ENCODE results near the gene CEP128.

Gene CEP128

DNA sequence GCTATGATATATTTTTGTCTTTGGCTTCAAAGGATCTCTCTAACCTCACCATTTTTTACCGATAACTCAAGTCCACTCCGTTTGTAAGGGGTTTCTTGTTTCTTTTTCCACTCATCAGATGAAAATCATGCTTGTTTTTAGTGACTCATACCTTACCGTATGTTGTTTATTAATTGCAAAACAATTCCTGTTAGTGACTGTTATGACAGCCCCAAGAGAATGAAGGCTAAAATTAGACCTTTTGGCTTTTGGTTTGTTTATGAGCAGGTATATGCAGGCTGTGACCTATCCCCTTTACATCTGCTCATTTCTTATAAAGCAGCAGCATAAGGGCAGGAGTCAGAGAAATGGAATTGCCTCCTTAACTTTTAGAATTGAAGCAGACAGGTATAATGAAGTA, 319.8 kb downstream of the CEP128 start:
- in situ Hi-C loops (cut with MboI; ENCODE audit: low sequenced_read_pairs): no loop called here

DNA sequence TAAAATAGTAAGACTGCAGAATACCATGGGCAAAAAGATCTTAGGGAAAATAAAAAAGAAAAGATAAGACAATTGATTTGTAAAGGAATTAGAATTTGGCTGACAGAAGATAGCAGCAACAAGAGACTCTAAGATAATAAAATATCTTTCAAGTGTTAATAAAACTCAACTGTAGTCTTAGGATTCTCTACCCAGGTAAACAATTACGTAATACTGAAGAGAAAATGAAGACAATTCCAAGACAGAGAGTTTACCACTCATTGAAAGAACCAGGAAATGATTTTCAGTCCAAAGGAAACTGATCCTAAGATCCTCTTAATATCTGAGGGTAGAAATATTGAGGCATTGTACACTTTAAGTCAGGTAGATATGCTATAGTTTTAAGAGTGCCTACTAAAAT, 321.1 kb downstream of the CEP128 start:
- in situ Hi-C loops (cut with MboI; ENCODE audit: low sequenced_read_pairs): no loop called here

DNA sequence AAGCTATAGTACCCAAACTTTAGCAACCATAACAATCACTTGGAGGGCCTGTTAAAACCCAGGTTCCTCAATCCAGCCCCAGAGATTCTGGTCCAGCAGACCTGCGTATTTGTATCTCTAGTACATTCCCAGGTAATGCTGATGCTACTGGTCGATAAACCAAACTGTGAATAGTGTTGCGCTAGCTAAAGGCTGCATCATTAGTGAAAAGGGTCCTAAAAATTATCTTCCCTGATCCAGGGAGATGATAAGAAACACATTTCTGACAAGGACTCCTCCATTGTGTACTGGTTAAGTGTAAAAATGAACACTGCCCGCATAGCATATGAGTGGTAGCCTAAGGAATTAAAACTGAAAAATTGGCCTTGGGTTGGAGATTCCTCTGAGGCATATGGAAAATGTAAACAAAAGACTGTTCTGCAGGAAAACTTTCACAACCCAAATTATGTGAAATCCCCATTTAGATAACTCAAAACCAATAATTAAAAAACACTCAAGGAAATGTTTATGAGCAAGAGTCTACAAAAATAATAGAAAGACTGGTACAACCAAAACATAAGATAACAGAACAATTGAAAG, 322.7 kb downstream of the CEP128 start:
- in situ Hi-C loops (cut with MboI; ENCODE audit: low sequenced_read_pairs): no loop called here

GRCh38 chr14:80615831-80616230, 325.7 kb downstream of the CEP128 start:
- in situ Hi-C loops (cut with MboI; ENCODE audit: low sequenced_read_pairs): no loop called here

DNA sequence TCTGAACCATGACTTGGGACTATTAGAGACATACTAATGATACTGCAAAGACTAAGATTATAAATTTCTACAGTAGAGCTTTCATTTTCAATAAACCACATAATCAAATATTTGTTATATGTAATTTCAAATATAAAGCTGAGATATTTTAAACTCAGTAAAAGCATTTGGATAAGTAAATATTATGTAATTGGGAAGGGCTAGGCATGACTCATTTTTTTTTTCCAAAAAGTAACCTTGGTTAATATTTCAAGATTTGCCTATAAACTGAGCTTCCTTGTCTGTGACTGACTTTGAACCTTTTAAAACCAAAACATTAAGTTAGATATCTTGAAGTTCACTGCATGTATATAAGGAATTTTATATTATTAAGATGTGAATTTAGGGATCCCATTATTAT, 332.5 kb downstream of the CEP128 start:
- in situ Hi-C loops (cut with MboI; ENCODE audit: low sequenced_read_pairs): no loop called here

DNA sequence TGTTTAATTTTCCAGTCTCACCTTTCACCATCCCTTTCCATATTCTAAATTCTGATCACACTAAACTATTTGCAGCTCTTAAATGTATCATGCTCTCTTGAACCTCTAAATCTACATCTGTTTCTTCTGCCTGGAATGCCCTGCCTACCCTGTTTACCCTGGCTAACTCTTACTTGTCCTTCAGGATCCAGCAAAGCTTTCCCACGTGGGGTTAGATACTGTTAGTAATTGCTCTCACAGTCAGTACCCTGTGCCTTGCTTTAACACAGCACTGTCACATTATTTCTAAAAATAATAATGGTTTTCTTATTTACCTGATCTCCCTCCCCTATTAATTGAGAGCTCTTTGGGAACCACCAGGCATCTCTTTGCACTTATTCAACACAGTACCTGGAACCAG, 333.0 kb downstream of the CEP128 start:
- in situ Hi-C loops (cut with MboI; ENCODE audit: low sequenced_read_pairs): no loop called here

GRCh38 chr14:80607430-80608190, 333.9 kb downstream of the CEP128 start:
- in situ Hi-C loops (cut with MboI; ENCODE audit: low sequenced_read_pairs): no loop called here

DNA sequence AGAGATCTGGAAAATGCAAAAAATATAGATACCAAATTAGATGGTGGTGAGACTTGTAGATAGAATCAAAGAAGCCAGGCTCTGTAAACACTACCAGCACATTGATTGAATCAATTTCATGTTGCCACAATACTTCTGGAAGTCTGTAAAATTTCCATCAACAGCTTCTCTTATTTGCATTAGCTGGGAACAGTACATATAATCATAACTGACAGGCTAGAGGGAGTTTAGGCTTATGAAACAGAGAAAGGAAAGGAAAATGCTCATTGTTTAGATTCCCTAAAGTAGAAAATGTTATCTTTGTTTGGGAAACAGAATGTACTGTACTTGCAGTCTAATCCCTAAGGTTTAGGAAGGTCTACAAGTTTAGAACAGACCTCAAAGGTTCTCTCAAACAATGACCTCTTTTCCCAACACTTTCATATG, 335.2 kb downstream of the CEP128 start:
- in situ Hi-C loops (cut with MboI; ENCODE audit: low sequenced_read_pairs): no loop called here

DNA sequence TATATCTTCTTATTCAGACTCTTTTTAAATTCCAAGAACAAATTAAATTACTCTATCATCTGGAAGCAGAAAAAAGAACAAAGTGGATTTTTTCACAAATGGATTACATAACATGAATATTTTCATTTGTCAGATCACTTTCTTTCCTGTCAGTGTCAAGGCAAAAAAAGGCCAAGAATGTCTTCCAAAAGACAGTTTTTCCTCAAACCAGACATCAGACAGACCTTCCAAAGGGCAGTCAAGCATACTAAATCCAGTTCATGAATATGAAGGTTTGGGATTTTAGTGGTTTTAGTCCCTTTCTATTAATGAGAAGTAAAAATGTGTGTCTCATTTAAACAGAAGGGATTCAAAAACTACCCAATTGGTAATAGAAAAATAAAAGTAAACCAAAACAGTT, 336.0 kb downstream of the CEP128 start:
- in situ Hi-C loops (cut with MboI; ENCODE audit: low sequenced_read_pairs): no loop called here

- in situ Hi-C loops (cut with MboI; ENCODE audit: low sequenced_read_pairs): no loop called here
Observed at GRCh38 chr14:80602946-80603345, 338.6 kb downstream of the CEP128 start.

- in situ Hi-C loops (cut with MboI; ENCODE audit: low sequenced_read_pairs): no loop called here
Observed at GRCh38 chr14:80587096-80587724, 354.3 kb downstream of the CEP128 start.

DNA sequence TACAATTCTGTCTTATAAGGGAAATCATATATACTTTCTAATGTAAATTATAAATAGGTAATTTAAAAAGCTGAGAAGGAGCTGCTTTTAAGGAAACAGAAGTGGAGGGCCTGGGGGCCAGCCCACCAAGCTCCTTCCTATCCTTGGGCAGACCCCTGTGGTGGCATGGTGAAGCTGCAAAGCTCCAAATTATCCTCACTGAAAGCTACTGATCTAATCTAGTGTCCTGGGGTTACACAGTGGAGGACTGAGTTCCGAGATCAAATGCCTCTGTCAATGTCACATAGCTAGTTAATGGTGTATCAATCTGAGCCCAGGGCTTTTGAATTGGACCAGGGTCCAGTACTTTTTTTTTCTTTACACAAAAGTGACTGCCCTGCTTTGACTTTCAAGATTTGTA, 355.4 kb downstream of the CEP128 start:
- in situ Hi-C loops (cut with MboI; ENCODE audit: low sequenced_read_pairs): no loop called here

DNA sequence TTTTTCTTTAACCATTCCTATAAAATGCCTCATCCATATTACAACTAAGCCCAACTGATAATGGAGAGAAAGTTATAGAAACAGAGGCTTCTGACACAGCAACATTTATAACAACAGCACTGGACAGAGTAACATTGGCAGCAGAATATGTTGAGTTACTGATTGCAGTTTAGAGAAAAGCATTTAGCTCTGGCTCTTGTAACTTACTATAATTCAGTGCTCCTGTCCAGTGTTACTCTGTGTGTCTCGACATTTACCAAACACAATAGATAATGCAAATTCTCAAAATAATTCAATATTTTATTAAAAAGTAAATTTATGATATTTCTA, 356.1 kb downstream of the CEP128 start:
- in situ Hi-C loops (cut with MboI; ENCODE audit: low sequenced_read_pairs): no loop called here

GRCh38 chr14:80584744-80585505, 356.6 kb downstream of the CEP128 start:
- in situ Hi-C loops (cut with MboI; ENCODE audit: low sequenced_read_pairs): no loop called here

- in situ Hi-C loops (cut with MboI; ENCODE audit: low sequenced_read_pairs): no loop called here
Observed at GRCh38 chr14:80577599-80577998, 363.9 kb downstream of the CEP128 start.

- in situ Hi-C loops (cut with MboI; ENCODE audit: low sequenced_read_pairs): no loop called here
Observed at GRCh38 chr14:80576401-80576800, 365.1 kb downstream of the CEP128 start.

GRCh38 chr14:80575763-80576162, 365.8 kb downstream of the CEP128 start:
- in situ Hi-C loops (cut with MboI; ENCODE audit: low sequenced_read_pairs): no loop called here

DNA sequence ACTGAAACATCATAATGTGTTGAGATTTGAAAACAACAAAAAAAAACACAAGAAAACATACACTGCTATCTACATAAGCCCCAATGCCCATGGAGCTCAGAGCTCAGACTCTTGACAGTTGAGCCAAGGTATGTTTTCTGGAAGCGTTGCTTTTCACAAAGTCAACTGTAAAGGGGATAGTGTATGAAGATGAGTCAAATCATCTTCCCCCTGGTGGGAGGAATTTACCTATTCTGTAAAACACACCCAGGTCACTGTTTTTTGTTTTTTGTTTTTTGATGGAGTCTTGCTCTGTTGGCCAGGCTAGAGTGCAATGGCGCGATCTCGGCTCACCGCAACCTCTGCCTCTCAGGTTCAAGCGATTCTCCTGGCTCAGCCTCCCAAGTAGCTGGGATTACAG, 368.9 kb downstream of the CEP128 start:
- in situ Hi-C loops (cut with MboI; ENCODE audit: low sequenced_read_pairs): no loop called here

- in situ Hi-C loops (cut with MboI; ENCODE audit: low sequenced_read_pairs): no loop called here
Observed at GRCh38 chr14:80570930-80571298, 370.6 kb downstream of the CEP128 start.

GRCh38 chr14:80567905-80568536, 373.5 kb downstream of the CEP128 start:
- in situ Hi-C loops (cut with MboI; ENCODE audit: low sequenced_read_pairs): no loop called here

- in situ Hi-C loops (cut with MboI; ENCODE audit: low sequenced_read_pairs): no loop called here
Observed at GRCh38 chr14:80565001-80565400, 376.5 kb downstream of the CEP128 start.

Measured in hTERT RPE-1 (cell line).